ENCODE data around the gene FES.

FES gene

GRCh38 chr15:90887037-90887481, 2.8 kb downstream of the FES start:
- TF ChIP-seq GATA3 (IDR thresholded peaks at IDR 0.05; ENCODE audit: low read depth, low read length) = no peak
- no peak for TF ChIP-seq GATA2 (IDR thresholded peaks at IDR 0.05; ENCODE audit: low read depth, low read length)

- no peak for TF ChIP-seq GATA3 (IDR thresholded peaks at IDR 0.05; ENCODE audit: low read depth, low read length)
- no peak for TF ChIP-seq GATA2 (IDR thresholded peaks at IDR 0.05; ENCODE audit: low read depth, low read length)
Measured at GRCh38 chr15:90889313-90889730, 5.0 kb downstream of the FES start.

- TF ChIP-seq GATA2 (IDR thresholded peaks at IDR 0.05; ENCODE audit: low read depth, low read length) = no peak
- TF ChIP-seq GATA3 (IDR thresholded peaks at IDR 0.05; ENCODE audit: low read depth, low read length) = no peak
Measured at GRCh38 chr15:90889736-90890456, 5.6 kb downstream of the FES start.

GRCh38 chr15:90890839-90891238, 6.5 kb downstream of the FES start:
- TF ChIP-seq GATA3 (IDR thresholded peaks at IDR 0.05; ENCODE audit: low read depth, low read length) (no peak), GATA2 (IDR thresholded peaks at IDR 0.05; ENCODE audit: low read depth, low read length) (no peak)

GRCh38 chr15:90891346-90891949, 7.1 kb downstream of the FES start:
- TF ChIP-seq GATA3 (IDR thresholded peaks at IDR 0.05; ENCODE audit: low read depth, low read length) (no peak), GATA2 (IDR thresholded peaks at IDR 0.05; ENCODE audit: low read depth, low read length) (no peak)

- TF ChIP-seq GATA3 (IDR thresholded peaks at IDR 0.05; ENCODE audit: low read depth, low read length) (no peak), GATA2 (IDR thresholded peaks at IDR 0.05; ENCODE audit: low read depth, low read length) (no peak)
Measured at GRCh38 chr15:90892023-90892422, 7.7 kb downstream of the FES start.

GRCh38 chr15:90892498-90893174, 8.3 kb downstream of the FES start:
- TF ChIP-seq GATA3 (IDR thresholded peaks at IDR 0.05; ENCODE audit: low read depth, low read length) (no peak), GATA2 (IDR thresholded peaks at IDR 0.05; ENCODE audit: low read depth, low read length) (no peak)

GRCh38 chr15:90893175-90894090, 9.1 kb downstream of the FES start:
- TF ChIP-seq GATA2 (IDR thresholded peaks at IDR 0.05; ENCODE audit: low read depth, low read length) = no peak

- no peak; the same call in 1 of the 2 replicates for TF ChIP-seq GATA3 (IDR thresholded peaks at IDR 0.05; ENCODE audit: low read depth, low read length)
- peak; percentile 88 for TF ChIP-seq GATA2 (IDR thresholded peaks at IDR 0.05; ENCODE audit: low read depth, low read length)
Measured at GRCh38 chr15:90895571-90896117, 11.3 kb downstream of the FES start.

- TF ChIP-seq GATA2 (IDR thresholded peaks at IDR 0.05; ENCODE audit: low read depth, low read length) (no peak), GATA3 (IDR thresholded peaks at IDR 0.05; ENCODE audit: low read depth, low read length) (no peak)
Measured at GRCh38 chr15:90901175-90902039, 17.1 kb downstream of the FES start.

- TF ChIP-seq GATA3 (IDR thresholded peaks at IDR 0.05; ENCODE audit: low read depth, low read length) (no peak), GATA2 (IDR thresholded peaks at IDR 0.05; ENCODE audit: low read depth, low read length) (no peak)
Measured at GRCh38 chr15:90902040-90902839, 17.9 kb downstream of the FES start.
